ENCODE results near the gene GAPDH.
"Not testable (repeated sequence)": the region's sequence is repeated elsewhere in the genome, so short reads cannot be mapped to it uniquely, and the experiment has no call there.

Gene GAPDH

GRCh38 chr12:6547987-6548386 is 13.7 kb downstream of the GAPDH start:
- DNase-seq = no peak

GRCh38 chr12:6548556-6548955 is 14.2 kb downstream of the GAPDH start:
- DNase-seq = no peak

- DNase-seq = no peak
Measured at GRCh38 chr12:6548966-6549683, 14.8 kb downstream of the GAPDH start.

GRCh38 chr12:6549684-6550151 is 15.4 kb downstream of the GAPDH start:
- no peak for DNase-seq

DNA sequence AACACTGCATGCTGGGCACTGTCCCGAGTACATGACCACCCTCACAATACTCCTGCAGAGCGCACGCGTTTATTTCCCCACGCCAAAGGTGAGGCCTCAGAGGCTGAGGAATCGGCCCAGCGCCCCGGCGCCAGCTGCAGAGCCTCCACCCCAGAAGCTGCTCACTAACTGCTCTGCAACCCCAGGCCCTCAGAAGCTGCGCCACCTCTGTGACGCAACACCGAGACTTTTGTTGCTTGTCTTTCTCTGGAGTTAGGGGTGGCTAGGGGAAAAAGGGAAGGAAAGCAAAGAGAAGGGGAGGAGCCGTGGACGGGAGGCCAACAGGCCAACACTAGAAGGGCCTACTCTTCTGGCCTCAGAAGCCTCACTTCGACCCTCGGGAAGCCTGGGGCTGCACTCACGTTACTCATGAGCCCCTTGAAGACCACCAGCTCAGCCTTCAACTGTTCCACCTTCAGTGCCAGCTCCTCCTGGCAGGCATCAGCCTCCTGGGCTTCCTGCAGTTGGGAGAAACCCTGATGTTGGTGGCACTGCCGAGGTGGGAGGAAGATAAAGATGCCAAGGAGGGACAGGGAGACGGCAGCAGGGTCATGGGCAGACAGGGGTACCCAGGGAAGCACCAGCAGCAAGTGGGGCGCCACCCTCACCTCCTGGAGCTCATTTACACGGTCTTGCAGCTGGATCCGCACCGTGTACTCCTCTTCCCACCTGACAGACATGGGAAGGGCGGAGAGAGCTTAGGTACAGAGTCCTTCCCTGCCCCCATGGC is 16.2 kb downstream of the GAPDH start:
- no peak for DNase-seq

GRCh38 chr12:6551063-6551461 is 16.7 kb downstream of the GAPDH start:
- DNase-seq = no peak

GRCh38 chr12:6551496-6552139 is 17.3 kb downstream of the GAPDH start:
- no peak for DNase-seq

GRCh38 chr12:6552140-6552551 is 17.8 kb downstream of the GAPDH start:
- DNase-seq = no peak

GRCh38 chr12:6553051-6553868 is 18.9 kb downstream of the GAPDH start:
- DNase-seq = no peak

DNA sequence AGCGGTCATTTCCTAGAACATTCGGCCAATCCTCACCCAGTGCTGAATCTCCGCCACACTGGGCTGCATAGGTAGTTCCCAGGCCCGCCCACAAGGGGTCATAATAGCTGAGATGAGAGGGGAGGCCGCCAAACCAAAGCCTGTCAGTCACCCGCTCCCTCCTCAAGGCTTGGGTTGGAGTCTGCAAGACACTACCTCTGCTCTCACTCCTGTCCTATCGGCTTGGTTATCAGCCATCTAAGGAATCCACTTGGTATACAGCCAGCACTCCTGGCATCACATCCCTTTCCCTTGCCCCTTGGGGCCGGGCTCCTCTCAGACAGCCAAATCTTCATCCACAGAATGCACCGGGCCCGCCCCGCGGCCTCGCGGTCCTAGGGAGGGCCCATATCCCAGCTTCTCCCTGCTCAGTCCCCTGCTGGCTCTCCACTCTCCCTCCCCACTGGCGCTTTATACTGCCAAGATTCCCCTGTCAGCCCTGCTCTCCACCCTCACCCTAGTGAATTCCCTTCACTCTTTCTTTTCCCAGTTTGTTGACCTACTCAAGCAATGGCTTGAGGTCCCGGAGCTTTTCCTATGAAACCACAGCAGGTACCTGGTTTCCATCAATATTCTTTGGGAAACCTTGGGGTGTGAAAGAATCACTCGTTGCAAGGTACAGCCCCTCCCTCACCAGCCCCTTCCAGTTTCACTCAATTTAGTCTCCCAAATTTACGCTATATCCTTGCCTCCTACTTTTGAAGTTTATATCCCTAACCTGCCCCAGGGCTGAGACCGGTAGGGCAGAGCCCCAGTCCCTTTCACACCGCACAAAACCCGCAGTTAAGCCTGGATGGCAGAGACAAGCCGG is 20.1 kb downstream of the GAPDH start:
- DNase-seq = peak; percentile 88

GRCh38 chr12:6555018-6555691 is 20.8 kb downstream of the GAPDH start:
- peak; percentile 71 for DNase-seq

- not testable (repeated sequence) for DNase-seq
Measured at GRCh38 chr12:6556496-6556817, 22.1 kb downstream of the GAPDH start.

DNA sequence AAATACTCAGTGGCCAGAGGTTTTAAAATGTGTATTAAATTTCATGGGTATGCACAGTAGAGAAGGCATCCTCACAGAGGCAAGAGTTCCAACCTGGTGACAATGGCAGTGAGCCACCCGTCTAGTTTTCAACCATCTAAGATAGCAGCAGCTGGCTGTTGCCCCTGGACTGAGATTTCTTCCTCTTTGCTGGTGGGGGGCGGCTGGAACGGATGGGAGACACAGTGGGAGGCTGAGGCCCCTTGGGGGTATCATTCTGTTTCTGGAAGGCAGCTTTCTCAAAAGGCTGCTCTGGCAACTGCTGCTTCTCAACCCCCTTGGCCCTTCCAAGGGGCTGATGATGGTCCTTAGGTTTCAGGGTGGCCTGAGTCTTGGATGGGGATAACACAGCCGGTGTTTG is 22.5 kb downstream of the GAPDH start:
- DNase-seq = no peak

DNA sequence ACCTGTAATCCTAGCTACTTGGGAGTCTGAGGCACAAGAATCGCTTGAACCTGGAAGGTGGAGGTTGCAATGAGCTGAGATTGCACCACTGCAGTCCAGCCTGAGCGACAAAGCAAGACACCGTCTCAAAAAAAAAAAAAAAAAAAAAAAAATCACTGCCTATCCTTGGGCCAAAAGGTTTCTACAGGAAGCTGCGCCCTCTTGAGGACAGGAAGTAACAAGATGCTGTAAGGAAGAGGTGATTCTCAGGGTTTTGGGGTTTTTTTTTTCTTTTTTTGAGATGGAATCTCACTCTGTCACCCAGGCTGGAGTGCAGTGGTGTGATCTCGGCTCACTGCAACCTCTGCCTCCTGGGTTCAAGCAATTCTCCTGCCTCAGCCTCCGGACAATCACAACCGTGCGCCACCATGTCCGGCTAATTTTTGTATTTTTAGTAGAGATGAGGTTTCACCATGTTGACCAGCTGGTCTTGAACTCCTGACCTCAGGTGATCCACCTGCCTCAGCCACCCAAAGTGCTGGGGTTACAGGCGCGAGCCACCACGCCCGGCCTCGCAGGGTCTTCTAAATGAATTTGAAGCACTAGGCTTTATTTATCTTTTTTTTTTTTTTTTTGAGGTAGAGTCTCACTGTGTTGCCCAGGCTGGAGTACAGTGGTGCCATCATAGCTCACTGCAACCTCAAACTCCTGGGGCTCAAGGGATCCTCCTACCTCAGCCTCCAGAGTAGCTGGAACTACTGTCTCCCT is 23.9 kb downstream of the GAPDH start:
- DNase-seq = not testable (repeated sequence)

DNA sequence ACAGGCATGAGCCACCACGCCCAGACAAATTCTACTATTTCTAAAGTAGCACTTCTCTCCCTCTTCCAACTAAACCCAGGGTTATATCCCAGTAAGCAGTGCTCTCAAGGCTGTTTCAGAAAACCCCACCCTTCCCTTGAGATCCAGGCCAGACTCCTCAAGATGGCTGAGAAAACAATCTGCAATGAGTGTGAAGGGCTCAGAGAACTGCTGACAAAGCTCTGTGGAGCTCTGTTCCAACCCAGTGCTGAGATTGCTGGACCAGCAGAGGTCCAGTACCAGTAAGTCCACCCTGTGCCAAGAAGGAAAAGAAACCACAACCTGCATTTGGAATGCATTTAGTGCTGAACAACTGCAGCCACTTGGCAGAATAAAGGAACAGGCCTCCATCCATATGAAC is 25.2 kb downstream of the GAPDH start:
- DNase-seq = no peak

- DNase-seq = no peak
Measured at GRCh38 chr12:6560501-6561205, 26.3 kb downstream of the GAPDH start.

GRCh38 chr12:6562881-6563280 is 28.6 kb downstream of the GAPDH start:
- no peak for DNase-seq

- DNase-seq = peak; percentile 88
Measured at GRCh38 chr12:6563448-6564050, 29.2 kb downstream of the GAPDH start.

- DNase-seq = no peak
Measured at GRCh38 chr12:6567112-6567670, 32.9 kb downstream of the GAPDH start.
